ENCODE data around the gene ATP8B1. TPM values are rescaled to one million over a fixed set of nuclear protein-coding genes. Genes with fewer than 3 reads are reported as not detected.

Gene ATP8B1
- total and polyA plus RNA-seq, 2 donors (not counting 3 experiments of a cell fraction or from before 2014, with no cell fraction given) = 49.3 to 100 TPM

DNA sequence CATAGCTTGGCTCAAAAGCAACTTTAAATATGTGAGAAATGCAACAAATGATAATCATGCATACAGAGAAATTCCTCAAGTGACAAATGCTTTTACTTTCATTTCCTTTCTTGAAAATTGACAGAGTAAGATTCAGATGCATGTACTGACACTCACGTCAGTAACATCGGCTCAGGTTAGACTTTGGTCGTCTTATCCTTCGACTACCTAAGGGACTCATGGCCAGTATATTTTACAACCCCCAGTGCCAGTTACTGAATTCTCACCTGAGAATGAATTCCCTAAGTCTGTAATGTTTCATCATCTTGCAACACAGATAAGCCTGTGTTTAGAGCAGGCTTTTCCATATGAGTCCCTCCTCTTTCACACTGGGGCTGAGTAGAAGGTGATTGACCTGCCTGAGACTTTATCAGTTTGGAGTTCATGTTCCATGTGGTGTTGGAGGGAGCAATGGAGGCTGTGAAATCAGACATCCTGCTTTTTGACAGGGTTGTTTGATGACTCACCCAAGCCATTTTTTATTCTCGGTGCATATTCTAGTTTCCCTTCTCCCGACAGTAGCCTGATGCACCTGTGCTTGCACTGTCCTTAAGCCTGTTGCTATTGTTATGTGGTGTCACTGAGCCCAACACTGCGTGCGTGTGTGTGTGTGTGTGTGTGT lies 30.5 kb upstream of the ATP8B1 start:
- Histone ChIP-seq H3K79me2 (ENCODE audit: control insufficient read depth, insufficient read depth, low read length) (no peaks in the 10 kb centered on the region), H3K27me3 (ENCODE audit: control insufficient read depth in 2 of 2, insufficient read depth in 2 of 2, low read length in 2 of 2) (no peaks in the 10 kb centered on the region), H3K4me2 (ENCODE audit: insufficient read depth, low read length) (peak overlapping the region; percentile 15), H3K36me3 (ENCODE audit: control insufficient read depth in 2 of 2, extremely low read depth in 1 of 2, insufficient read depth in 2 of 2, low read length in 2 of 2) (no peaks in the 10 kb centered on the region), H3K9me1 (replicated peaks; ENCODE audit: control insufficient read depth, extremely low read depth, insufficient read depth, low read length) (no peaks in the 10 kb centered on the region), H3K9me3 (replicated peaks; ENCODE audit: control insufficient read depth, insufficient read depth, low read length) (no peaks in the 10 kb centered on the region), H3K9ac (replicated peaks; ENCODE audit: extremely low read depth, insufficient read depth, low read length) (no peak overlapping the region), H3K27ac (ENCODE audit: insufficient read depth, low read depth, low read length) (no peak overlapping the region), H2AFZ (ENCODE audit: low read depth, low read length) (peak overlapping the region; percentile 48), H4K20me1 (replicated peaks; ENCODE audit: control insufficient read depth, extremely low read depth, insufficient read depth, low read length) (no peaks in the 10 kb centered on the region), H3K4me1 (ENCODE audit: control insufficient read depth, extremely low read depth, insufficient read depth, low read length) (peaks cover 15% of the 10 kb centered on the region), H3K4me3 (replicated peaks in 1 of 3; ENCODE audit: insufficient read depth in 1 of 3, low read depth in 1 of 3, low read length in 3 of 3) (no peak overlapping the region)
- dilution Hi-C loops (cut with MboI; ENCODE audit: extremely low pct_ligation_motif_present, low sequenced_read_pairs) = no loop called here
- DNase-seq (ENCODE audit: low read depth, low spot score) = peak; percentile 71
- ChIA-PET CTCF (no interaction called here), POLR2A (no interaction called here)
- no TSS peak for BruUV-seq (replicated peaks)
- intact Hi-C loops (cut with micrococcal nuclease) = no loop called here
- peak; percentile 64 for FAIRE-seq
- TF ChIP-seq FOS (IDR thresholded peaks at IDR 0.05; ENCODE audit: borderline replicate concordance, insufficient read depth, low read length) (peak; percentile 67), JUN (IDR thresholded peaks at IDR 0.05; ENCODE audit: borderline replicate concordance, insufficient read depth, insufficient read length, low read depth) (peak; percentile 74), EZH2 (IDR thresholded peaks at IDR 0.05; ENCODE audit: borderline replicate concordance, low read depth, low read length, severe bottlenecking) (no peak)

DNA sequence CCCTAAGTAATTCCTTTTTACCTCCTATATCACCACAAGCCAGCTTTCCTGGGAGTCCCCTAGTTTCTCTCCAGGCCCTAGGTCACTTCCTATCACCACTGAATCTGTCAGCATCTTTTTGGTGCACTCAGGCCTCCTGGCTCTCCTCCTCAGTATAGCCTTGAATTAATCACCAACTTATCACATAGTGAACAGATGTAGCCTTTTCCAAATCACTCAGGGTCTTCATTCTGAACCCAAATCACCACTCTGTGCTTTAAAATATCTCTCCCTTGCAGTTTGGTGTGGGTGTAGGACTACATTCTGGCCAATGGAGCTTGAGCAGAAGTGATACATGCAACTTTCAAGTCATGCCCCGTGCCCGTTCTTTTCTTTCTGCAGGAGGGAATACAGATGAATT lies 29.6 kb upstream of the ATP8B1 start:
- TF ChIP-seq, protein P1, sequence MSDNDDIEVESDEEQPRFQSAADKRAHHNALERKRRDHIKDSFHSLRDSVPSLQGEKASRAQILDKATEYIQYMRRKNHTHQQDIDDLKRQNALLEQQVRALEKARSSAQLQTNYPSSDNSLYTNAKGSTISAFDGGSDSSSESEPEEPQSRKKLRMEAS (IDR thresholded peaks at IDR 0.05; ENCODE audit: insufficient read depth, insufficient read length) = no peak
- TF ChIP-seq, protein P2, sequence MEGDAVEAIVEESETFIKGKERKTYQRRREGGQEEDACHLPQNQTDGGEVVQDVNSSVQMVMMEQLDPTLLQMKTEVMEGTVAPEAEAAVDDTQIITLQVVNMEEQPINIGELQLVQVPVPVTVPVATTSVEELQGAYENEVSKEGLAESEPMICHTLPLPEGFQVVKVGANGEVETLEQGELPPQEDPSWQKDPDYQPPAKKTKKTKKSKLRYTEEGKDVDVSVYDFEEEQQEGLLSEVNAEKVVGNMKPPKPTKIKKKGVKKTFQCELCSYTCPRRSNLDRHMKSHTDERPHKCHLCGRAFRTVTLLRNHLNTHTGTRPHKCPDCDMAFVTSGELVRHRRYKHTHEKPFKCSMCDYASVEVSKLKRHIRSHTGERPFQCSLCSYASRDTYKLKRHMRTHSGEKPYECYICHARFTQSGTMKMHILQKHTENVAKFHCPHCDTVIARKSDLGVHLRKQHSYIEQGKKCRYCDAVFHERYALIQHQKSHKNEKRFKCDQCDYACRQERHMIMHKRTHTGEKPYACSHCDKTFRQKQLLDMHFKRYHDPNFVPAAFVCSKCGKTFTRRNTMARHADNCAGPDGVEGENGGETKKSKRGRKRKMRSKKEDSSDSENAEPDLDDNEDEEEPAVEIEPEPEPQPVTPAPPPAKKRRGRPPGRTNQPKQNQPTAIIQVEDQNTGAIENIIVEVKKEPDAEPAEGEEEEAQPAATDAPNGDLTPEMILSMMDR (IDR thresholded peaks at IDR 0.05; ENCODE audit: extremely low read depth in 1 of 2, insufficient read depth in 1 of 2, low read depth in 1 of 2, low read length in 2 of 2) = no peak
- TF ChIP-seq POLR2AphosphoS5 (IDR thresholded peaks at IDR 0.05; ENCODE audit: insufficient read depth, low read depth, low read length) = no peak
- no peak for TF ChIP-seq POLR2A (IDR thresholded peaks at IDR 0.05; ENCODE audit: low read depth, low read length)
- no peak for TF ChIP-seq GATA2 (IDR thresholded peaks at IDR 0.05; ENCODE audit: insufficient read depth, insufficient read length, low read depth, low read length)
- no peak for TF ChIP-seq FOS (IDR thresholded peaks at IDR 0.05; ENCODE audit: borderline replicate concordance, insufficient read depth, low read length)
- no peak for TF ChIP-seq EZH2 (IDR thresholded peaks at IDR 0.05; ENCODE audit: borderline replicate concordance, low read depth, low read length, severe bottlenecking)
- no peak for TF ChIP-seq JUN (IDR thresholded peaks at IDR 0.05; ENCODE audit: borderline replicate concordance, insufficient read depth, insufficient read length, low read depth)
- no peak for TF ChIP-seq MYC (IDR thresholded peaks at IDR 0.05; ENCODE audit: low read depth, low read length)
- BruUV-seq (replicated peaks) = no TSS peak
- Histone ChIP-seq H3K9me3 (replicated peaks; ENCODE audit: control insufficient read depth, insufficient read depth, low read length) (no peaks in the 10 kb centered on the region), H3K79me2 (ENCODE audit: control insufficient read depth, insufficient read depth, low read length) (no peaks in the 10 kb centered on the region), H3K4me1 (ENCODE audit: control insufficient read depth, extremely low read depth, insufficient read depth, low read length) (peaks cover 12% of the 10 kb centered on the region), H3K4me3 (replicated peaks in 1 of 3; ENCODE audit: insufficient read depth in 1 of 3, low read depth in 1 of 3, low read length in 3 of 3) (no peak overlapping the region), H3K27ac (ENCODE audit: insufficient read depth, low read depth, low read length) (no peak overlapping the region), H2AFZ (ENCODE audit: low read depth, low read length) (no peak overlapping the region), H3K9me1 (replicated peaks; ENCODE audit: control insufficient read depth, extremely low read depth, insufficient read depth, low read length) (no peaks in the 10 kb centered on the region), H3K4me2 (ENCODE audit: insufficient read depth, low read length) (no peak overlapping the region), H3K9ac (replicated peaks; ENCODE audit: extremely low read depth, insufficient read depth, low read length) (no peak overlapping the region), H3K36me3 (ENCODE audit: control insufficient read depth in 2 of 2, extremely low read depth in 1 of 2, insufficient read depth in 2 of 2, low read length in 2 of 2) (no peaks in the 10 kb centered on the region), H4K20me1 (replicated peaks; ENCODE audit: control insufficient read depth, extremely low read depth, insufficient read depth, low read length) (no peaks in the 10 kb centered on the region), H3K27me3 (ENCODE audit: control insufficient read depth in 2 of 2, insufficient read depth in 2 of 2, low read length in 2 of 2) (no peaks in the 10 kb centered on the region)
- POLR2A ChIA-PET = no interaction called here
- FAIRE-seq (no peak), DNase-seq (ENCODE audit: low read depth, low spot score) (no peak)
- dilution Hi-C loops (cut with MboI; ENCODE audit: extremely low pct_ligation_motif_present, low sequenced_read_pairs) (no loop called here), intact Hi-C loops (cut with micrococcal nuclease) (no loop called here)
- CTCF ChIA-PET = interaction anchor here (1.2 to 1.6 kb wide), 3 partner anchors 10 to 20 kb away, joined by 3 to 4 read pairs (median 4); no protein-coding TSS in a partner anchor

All from endothelial cell of umbilical vein (primary cell).